ENCODE data around the gene VWF.

DNA sequence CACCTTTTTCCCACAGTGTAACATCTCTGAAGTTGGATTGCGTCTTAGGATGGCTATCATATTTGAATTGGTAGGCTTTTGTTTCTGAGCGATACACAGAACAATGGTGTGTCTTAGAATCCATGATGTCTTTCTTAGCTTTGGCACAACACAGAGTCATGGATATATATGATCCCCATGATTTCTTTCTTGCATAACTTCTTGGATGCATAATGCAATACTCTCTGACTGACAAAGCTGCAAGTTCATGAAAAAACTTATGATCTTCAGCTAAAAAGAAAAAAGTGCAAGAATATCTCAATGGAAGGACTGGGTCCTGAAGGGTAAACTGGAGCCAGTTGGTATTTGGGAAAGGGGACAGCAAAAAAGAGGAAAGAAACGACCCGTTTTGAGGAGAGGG, 48.1 kb downstream of the VWF start:
- no peak for TF ChIP-seq LEF1 (IDR thresholded peaks at IDR 0.05; ENCODE audit: borderline replicate concordance)
- no peak for TF ChIP-seq CTBP1 (IDR thresholded peaks at IDR 0.05; ENCODE audit: borderline replicate concordance)
- TF ChIP-seq ELF4 (IDR thresholded peaks at IDR 0.05) = no peak
- TF ChIP-seq ARNT (IDR thresholded peaks at IDR 0.05) = no peak
- TF ChIP-seq SP1 (IDR thresholded peaks at IDR 0.05) = no peak
- TF ChIP-seq, protein P1, sequence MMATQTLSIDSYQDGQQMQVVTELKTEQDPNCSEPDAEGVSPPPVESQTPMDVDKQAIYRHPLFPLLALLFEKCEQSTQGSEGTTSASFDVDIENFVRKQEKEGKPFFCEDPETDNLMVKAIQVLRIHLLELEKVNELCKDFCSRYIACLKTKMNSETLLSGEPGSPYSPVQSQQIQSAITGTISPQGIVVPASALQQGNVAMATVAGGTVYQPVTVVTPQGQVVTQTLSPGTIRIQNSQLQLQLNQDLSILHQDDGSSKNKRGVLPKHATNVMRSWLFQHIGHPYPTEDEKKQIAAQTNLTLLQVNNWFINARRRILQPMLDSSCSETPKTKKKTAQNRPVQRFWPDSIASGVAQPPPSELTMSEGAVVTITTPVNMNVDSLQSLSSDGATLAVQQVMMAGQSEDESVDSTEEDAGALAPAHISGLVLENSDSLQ (IDR thresholded peaks at IDR 0.05) = no peak
- no peak for TF ChIP-seq BHLHE40 (IDR thresholded peaks at IDR 0.05; ENCODE audit: borderline replicate concordance)
- TF ChIP-seq FOXM1 (IDR thresholded peaks at IDR 0.05; ENCODE audit: borderline replicate concordance) = no peak

Data from HEK293T (cell line).